Thoracic aorta (tissue), 2 donors: ENCODE results near the gene GPR137B. TPM values are rescaled to one million over a fixed set of nuclear protein-coding genes. Genes with fewer than 3 reads are reported as not detected.

Experiments
- ATAC-seq: fragments of 150-250 bp; one replicate; pipeline ENCODE4 v1.8.0; 2017; ENCODE audit warnings: low read depth; ENCODE audit not compliant: insufficient number of reproducible peaks, low FRiP score
- DNase-seq: peaks from one replicate; pipeline ENCODE4 v3.0.0-alpha.2; 2020; ENCODE audit warnings: low spot score
- H3K27ac ChIP-seq, 2 donors: fragments of 200-600 bp; sonication (generic); 1 replicate in 1 of 2; 2 replicates in 1 of 2; pipeline ENCODE4 v1.5.1; 2016; ENCODE audit warnings: mild to moderate bottlenecking in 2 of 2, moderate library complexity in 2 of 2
- H3K27me3 ChIP-seq: fragments of 200-600 bp; sonication (generic); replicated peaks from 2 replicates; pipeline ENCODE4 v1.6.0; 2016; ENCODE audit warnings: mild to moderate bottlenecking; ENCODE audit not compliant: insufficient read depth
- H3K36me3 ChIP-seq: fragments of 200-600 bp; sonication (generic); one replicate; pipeline ENCODE4 v1.5.1; 2016
- H3K4me1 ChIP-seq, 2 donors: fragments of 200-600 bp; sonication (generic); 1 replicate in 1 of 2; 2 replicates in 1 of 2; pipeline versions ENCODE4 v1.5.1 to v1.6.0; 2016; ENCODE audit warnings: low read depth in 2 of 2, mild to moderate bottlenecking in 1 of 2; ENCODE audit not compliant: control insufficient read depth in 1 of 2
- H3K4me3 ChIP-seq: fragments of 200-600 bp; sonication (generic); 2 replicates; pipeline ENCODE4 v1.5.1; 2016; ENCODE audit warnings: mild to moderate bottlenecking
- H3K9me3 ChIP-seq: fragments of 200-600 bp; sonication (generic); 2 replicates; pipeline ENCODE4 v1.5.1; 2016
- total RNA-seq, 2 donors: library from RNA; depleted of rRNA; stranded (reverse); fragments of >200 nt; gene quantifications; one replicate each; pipeline versions ENCODE4 v1.1.0 to v1.2.3, GENCODE V29; 2016
- TF ChIP-seq, protein P1 (sequence below): fragments of 200-600 bp; sonication (generic); IDR thresholded peaks from one replicate; pipeline ENCODE4 v1.5.1; 2019; ENCODE audit warnings: antibody characterized with exemption

GPR137B gene
- total RNA-seq, 2 donors from 2014 or later: 17.2 to 39.0 TPM

- H3K9me3 ChIP-seq: no peaks in the 10 kb centered on the region
- H3K4me1 ChIP-seq: no peaks in the 10 kb centered on the region
- H3K27ac ChIP-seq: no peak overlapping the region
- TF ChIP-seq, protein P1, sequence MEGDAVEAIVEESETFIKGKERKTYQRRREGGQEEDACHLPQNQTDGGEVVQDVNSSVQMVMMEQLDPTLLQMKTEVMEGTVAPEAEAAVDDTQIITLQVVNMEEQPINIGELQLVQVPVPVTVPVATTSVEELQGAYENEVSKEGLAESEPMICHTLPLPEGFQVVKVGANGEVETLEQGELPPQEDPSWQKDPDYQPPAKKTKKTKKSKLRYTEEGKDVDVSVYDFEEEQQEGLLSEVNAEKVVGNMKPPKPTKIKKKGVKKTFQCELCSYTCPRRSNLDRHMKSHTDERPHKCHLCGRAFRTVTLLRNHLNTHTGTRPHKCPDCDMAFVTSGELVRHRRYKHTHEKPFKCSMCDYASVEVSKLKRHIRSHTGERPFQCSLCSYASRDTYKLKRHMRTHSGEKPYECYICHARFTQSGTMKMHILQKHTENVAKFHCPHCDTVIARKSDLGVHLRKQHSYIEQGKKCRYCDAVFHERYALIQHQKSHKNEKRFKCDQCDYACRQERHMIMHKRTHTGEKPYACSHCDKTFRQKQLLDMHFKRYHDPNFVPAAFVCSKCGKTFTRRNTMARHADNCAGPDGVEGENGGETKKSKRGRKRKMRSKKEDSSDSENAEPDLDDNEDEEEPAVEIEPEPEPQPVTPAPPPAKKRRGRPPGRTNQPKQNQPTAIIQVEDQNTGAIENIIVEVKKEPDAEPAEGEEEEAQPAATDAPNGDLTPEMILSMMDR: no peak
- no peaks in the 10 kb centered on the region for H3K27me3 ChIP-seq
- H3K36me3 ChIP-seq: no peaks in the 10 kb centered on the region
- DNase-seq: no peak
- H3K4me3 ChIP-seq: no peak overlapping the region
- no peak for ATAC-seq
Measured at GRCh38 chr1:236132420-236133046, 9.8 kb upstream of the GPR137B start.

- H3K4me3 ChIP-seq: no peak overlapping the region
- H3K9me3 ChIP-seq: no peaks in the 10 kb centered on the region
- TF ChIP-seq, protein P1: no peak
- no peaks in the 10 kb centered on the region for H3K4me1 ChIP-seq
- H3K36me3 ChIP-seq: no peaks in the 10 kb centered on the region
- no peaks in the 10 kb centered on the region for H3K27me3 ChIP-seq
- H3K27ac ChIP-seq: no peak overlapping the region
- ATAC-seq: no peak
- DNase-seq: no peak
Measured at GRCh38 chr1:236133339-236133738, 9.0 kb upstream of the GPR137B start.

DNA sequence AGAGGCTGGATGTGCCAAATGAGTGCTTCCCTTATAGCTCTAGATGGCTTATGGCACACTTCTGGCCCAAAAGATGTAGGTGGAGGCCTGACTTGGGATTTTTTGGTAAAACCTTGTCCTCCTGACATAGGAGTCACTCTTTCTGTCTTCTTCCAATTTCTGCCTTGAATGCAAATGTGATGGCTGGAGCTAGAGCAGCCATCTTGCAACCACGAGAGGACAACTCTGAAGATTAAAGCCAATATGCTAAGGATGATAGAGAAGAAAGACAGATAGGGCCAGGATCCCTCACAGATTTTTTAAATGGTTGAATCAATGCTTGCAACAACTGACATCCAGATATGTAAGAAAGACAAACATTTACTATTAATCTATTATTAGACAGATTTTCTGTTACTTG is 8.5 kb upstream of the GPR137B start:
- H3K4me1 ChIP-seq: no peaks in the 10 kb centered on the region
- H3K9me3 ChIP-seq: no peaks in the 10 kb centered on the region
- H3K36me3 ChIP-seq: no peaks in the 10 kb centered on the region
- TF ChIP-seq, protein P1: no peak
- ATAC-seq (no peak), DNase-seq (no peak)
- no peak overlapping the region for H3K27ac ChIP-seq
- H3K27me3 ChIP-seq: no peaks in the 10 kb centered on the region
- no peak overlapping the region for H3K4me3 ChIP-seq

- no peak for ATAC-seq
- TF ChIP-seq, protein P1: no peak
Measured at GRCh38 chr1:236137285-236137852, 5.0 kb upstream of the GPR137B start.

GRCh38 chr1:236139495-236139894 is 2.8 kb upstream of the GPR137B start:
- Histone ChIP-seq H3K36me3 (no peaks in the 10 kb centered on the region), H3K4me1 (peaks cover 0 to 12% of the 10 kb centered on the region in 2 donors), H3K27me3 (no peaks in the 10 kb centered on the region), H3K27ac (no peak overlapping the region), H3K4me3 (no peak overlapping the region), H3K9me3 (no peaks in the 10 kb centered on the region)
- ATAC-seq (no peak), DNase-seq (no peak)
- TF ChIP-seq, protein P1: no peak

More at GRCh38 chr1:236137285-236137852, 5.0 kb upstream of the GPR137B start:
- DNase-seq: no peak
- Histone ChIP-seq H3K27ac (no peak overlapping the region), H3K9me3 (no peaks in the 10 kb centered on the region), H3K4me3 (no peak overlapping the region), H3K4me1 (no peaks in the 10 kb centered on the region), H3K36me3 (no peaks in the 10 kb centered on the region), H3K27me3 (no peaks in the 10 kb centered on the region)
